Hepatocyte (in vitro differentiated cells): ENCODE results near the gene TOMM7.

Experiments
- EZH2 ChIP-seq: fragments of 200-600 bp; sonication (generic); IDR thresholded peaks from 2 replicates; pipeline ENCODE4 v1.6.1; 2016; ENCODE audit warnings: antibody characterized with exemption, mild to moderate bottlenecking, borderline replicate concordance
- EZH2phosphoT487 ChIP-seq: fragments of 200-600 bp; sonication (generic); IDR thresholded peaks from one replicate; pipeline ENCODE4 v1.6.1; 2018; ENCODE audit warnings: antibody characterized with exemption, mild to moderate bottlenecking, low read depth, moderate library complexity; ENCODE audit not compliant: unreplicated experiment, severe bottlenecking
- TF ChIP-seq, protein P1 (sequence below): fragments of 200-600 bp; sonication (generic); IDR thresholded peaks from 2 replicates; pipeline ENCODE4 v1.5.1; 2016; ENCODE audit warnings: antibody characterized with exemption, mild to moderate bottlenecking; ENCODE audit not compliant: poor library complexity

GRCh38 chr7:22824760-22825159 lies 2.1 kb upstream of the TOMM7 start:
- TF ChIP-seq, protein P1, sequence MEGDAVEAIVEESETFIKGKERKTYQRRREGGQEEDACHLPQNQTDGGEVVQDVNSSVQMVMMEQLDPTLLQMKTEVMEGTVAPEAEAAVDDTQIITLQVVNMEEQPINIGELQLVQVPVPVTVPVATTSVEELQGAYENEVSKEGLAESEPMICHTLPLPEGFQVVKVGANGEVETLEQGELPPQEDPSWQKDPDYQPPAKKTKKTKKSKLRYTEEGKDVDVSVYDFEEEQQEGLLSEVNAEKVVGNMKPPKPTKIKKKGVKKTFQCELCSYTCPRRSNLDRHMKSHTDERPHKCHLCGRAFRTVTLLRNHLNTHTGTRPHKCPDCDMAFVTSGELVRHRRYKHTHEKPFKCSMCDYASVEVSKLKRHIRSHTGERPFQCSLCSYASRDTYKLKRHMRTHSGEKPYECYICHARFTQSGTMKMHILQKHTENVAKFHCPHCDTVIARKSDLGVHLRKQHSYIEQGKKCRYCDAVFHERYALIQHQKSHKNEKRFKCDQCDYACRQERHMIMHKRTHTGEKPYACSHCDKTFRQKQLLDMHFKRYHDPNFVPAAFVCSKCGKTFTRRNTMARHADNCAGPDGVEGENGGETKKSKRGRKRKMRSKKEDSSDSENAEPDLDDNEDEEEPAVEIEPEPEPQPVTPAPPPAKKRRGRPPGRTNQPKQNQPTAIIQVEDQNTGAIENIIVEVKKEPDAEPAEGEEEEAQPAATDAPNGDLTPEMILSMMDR = no peak
- no peak for TF ChIP-seq EZH2
- no peak for TF ChIP-seq EZH2phosphoT487
